SU-DHL-6 (cell line): ENCODE measurements around the gene MAP2.

Experiments used
- CTCF ChIP-seq: fragments of 200-600 bp; sonication (generic); IDR thresholded peaks from one replicate; pipeline ENCODE4 v1.5.1; 2017; ENCODE audit warnings: antibody characterized with exemption, mild to moderate bottlenecking, low read length, moderate library complexity; ENCODE audit not compliant: insufficient read depth, poor library complexity, severe bottlenecking
- EZH2phosphoT487 ChIP-seq: fragments of 200-600 bp; sonication (generic), shearing (Covaris generic); conservative IDR thresholded peaks from 2 replicates; pipeline ENCODE4 v1.6.1; 2018; ENCODE audit warnings: mild to moderate bottlenecking, antibody characterized with exemption, low read length, moderate library complexity, mixed read lengths

- TF ChIP-seq EZH2phosphoT487 (no peak), CTCF (no peak)
These were observed 101.5 kb downstream of the MAP2 start for GRCh38 chr2:209525331-209525730.
